ENCODE measurements around the gene ANGPTL4. TPM values are rescaled to one million over a fixed set of nuclear protein-coding genes. Genes with fewer than 3 reads are reported as not detected.

The ANGPTL4 gene, protein sequence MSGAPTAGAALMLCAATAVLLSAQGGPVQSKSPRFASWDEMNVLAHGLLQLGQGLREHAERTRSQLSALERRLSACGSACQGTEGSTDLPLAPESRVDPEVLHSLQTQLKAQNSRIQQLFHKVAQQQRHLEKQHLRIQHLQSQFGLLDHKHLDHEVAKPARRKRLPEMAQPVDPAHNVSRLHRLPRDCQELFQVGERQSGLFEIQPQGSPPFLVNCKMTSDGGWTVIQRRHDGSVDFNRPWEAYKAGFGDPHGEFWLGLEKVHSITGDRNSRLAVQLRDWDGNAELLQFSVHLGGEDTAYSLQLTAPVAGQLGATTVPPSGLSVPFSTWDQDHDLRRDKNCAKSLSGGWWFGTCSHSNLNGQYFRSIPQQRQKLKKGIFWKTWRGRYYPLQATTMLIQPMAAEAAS
- 2.8 and 3.9 TPM in 2 replicates for total RNA-seq (2014; rRNA removed; shearing (Covaris generic))

DNA sequence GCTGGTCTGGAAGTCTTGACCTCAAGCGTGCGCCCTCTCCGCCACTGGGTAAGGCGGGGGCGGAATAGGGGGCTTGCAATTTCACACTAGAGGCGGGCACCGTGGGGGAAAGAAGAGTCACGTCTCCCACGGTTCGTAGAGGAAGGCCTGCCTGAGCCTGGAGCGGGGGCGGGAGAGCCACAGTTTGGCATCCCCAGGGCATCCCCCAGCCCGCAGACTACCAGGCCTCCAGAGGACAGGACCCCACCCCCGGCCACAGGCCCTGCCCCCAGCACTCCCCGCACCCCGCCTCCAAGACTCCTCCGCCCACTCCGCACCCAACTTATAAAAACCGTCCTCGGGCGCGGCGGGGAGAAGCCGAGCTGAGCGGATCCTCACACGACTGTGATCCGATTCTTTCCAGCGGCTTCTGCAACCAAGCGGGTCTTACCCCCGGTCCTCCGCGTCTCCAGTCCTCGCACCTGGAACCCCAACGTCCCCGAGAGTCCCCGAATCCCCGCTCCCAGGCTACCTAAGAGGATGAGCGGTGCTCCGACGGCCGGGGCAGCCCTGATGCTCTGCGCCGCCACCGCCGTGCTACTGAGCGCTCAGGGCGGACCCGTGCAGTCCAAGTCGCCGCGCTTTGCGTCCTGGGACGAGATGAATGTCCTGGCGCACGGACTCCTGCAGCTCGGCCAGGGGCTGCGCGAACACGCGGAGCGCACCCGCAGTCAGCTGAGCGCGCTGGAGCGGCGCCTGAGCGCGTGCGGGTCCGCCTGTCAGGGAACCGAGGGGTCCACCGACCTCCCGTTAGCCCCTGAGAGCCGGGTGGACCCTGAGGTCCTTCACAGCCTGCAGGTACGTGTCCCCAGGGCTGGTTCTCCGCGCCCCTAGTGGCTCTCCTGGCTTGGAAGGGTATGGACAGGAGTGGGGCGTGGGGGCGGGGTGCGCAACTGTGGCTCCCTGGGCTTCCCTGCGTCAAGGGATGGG, at the start of gene ANGPTL4:
Gene ANGPTL4, plus strand, starts transcription at position 353 of the 969 bp plus-strand sequence. Its CDS starts 167 bp downstream, at position 520.

DNA sequence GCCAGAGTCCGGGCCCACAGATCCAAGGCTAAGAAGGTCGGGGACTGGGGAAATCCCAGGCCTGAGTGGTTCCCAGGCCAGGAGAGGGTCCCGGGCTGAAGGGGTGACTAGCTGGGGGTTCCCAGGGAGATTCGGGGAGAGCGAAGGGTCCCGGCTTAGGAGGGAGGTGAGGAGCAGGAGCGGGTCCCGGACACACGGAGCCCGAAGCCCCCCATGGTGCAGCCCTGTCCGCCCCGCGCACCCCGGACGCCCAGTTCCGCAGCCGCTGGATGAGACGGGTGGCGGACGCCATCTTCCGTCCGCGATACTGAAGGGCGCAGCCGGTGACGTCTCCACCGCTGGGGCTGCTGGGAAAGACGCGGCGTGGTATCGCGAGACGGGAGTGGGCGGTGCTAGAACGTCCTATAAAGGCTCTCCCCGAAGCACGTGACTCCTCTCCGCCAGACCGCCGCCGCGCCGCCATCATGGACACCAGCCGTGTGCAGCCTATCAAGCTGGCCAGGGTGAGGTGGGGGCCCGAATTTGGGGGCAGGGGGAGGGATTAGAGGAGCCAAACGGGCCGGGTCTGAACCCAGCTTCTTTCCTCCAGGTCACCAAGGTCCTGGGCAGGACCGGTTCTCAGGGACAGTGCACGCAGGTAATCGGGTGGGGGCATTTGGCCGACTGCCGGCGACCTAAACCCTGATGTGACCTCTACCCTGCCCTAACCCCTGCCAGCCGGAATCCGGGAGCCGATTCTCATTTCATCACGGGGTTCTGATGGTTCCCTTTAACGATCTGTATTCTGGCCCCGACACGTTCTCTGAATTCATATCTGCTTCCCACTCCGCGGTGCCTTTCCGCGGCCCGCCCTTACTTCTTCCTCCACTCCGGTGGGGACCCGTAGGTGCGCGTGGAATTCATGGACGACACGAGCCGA, 42.6 kb upstream of the ANGPTL4 start, which contains the start of the genes NDUFA7 and RPS28:
Gene NDUFA7, minus strand, starts transcription at position 309 of the 919 bp plus-strand sequence. Its CDS starts 17 bp downstream, at position 292.
Gene RPS28, plus strand, starts transcription at position 430 of the 919 bp plus-strand sequence. Its CDS starts 35 bp downstream, at position 465.

DNA sequence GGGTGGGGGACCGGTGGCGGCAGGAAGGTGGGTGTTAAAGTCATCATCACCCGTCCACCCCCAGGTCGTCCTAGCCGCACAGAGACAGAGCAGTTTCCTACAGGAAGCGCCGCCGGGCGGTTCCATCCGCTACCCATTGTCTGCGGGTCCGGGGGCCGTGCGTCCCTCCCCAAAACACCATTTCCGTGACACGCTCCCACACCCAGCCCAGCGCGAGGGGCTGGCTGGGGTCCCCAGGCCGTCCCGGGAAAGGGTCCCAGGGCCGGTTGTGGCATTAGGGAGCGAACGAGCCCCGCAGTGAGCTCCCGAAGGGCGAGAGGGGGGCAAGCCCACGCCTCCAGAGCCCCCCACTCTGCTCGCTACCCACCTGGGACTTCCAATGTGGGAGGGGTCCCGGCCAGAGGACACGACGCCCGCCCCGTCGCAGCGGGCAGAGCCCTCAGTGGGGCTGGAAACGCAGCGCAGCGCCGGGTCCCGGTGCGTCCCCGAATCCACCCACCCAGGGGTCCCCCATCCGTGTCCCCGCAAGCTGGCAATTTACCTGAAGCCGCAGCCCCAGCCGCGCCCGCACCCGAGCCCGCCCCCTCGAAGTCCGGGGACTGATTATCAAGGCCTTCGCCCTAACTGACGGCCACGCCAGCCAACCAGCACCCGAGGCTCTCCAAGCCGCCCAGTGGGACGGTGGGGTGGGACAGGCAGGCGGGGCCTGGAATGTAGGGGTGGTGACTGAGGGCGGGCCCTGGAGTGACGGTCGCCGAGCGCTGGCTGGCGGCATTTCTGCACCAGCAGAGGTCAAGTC, 21.1 kb upstream of the ANGPTL4 start, which contains the start of gene KANK3:
Gene KANK3, minus strand, starts transcription at position 579 of the 799 bp plus-strand sequence. CDS start 5,434 bp downstream, outside the sequence.

DNA sequence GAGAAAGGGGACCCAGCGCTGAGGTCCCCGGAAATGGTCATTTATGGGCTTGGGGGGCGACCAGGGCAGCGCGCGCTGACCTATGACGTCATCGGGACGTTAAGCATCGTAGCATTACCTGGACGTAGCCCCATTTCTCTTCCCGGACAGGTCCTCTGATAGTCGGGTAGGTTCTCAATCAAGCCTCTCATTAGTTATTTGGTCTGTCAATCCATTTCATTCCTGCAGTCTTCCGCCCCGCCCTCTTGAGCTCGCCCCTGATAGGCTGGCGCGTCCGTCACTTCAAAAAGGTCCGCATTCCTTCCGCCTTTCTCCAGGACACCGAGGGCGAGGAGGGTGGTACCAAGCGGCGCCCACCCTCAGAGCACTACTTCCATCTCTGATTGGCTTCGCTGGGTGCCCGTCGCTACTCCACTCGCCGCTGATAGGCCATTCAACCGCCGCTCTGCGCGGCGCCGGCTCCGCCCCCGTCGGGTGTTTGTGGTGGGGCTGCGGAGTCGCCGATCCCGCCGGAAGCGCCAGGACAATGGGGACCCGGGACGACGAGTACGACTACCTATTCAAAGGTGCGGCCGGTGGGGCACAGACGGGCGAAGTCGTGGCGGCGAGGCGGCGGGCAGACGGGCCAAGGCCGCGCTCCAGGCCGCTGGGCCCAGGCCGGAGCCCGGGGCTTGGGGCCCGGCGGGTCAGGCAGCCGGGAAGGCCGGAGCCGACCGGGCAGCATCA, 26.1 kb downstream of the ANGPTL4 start, which contains the start of gene RAB11B:
Gene RAB11B, plus strand, starts transcription at position 470 of the 726 bp plus-strand sequence. Its CDS starts 57 bp downstream, at position 527.

DNA sequence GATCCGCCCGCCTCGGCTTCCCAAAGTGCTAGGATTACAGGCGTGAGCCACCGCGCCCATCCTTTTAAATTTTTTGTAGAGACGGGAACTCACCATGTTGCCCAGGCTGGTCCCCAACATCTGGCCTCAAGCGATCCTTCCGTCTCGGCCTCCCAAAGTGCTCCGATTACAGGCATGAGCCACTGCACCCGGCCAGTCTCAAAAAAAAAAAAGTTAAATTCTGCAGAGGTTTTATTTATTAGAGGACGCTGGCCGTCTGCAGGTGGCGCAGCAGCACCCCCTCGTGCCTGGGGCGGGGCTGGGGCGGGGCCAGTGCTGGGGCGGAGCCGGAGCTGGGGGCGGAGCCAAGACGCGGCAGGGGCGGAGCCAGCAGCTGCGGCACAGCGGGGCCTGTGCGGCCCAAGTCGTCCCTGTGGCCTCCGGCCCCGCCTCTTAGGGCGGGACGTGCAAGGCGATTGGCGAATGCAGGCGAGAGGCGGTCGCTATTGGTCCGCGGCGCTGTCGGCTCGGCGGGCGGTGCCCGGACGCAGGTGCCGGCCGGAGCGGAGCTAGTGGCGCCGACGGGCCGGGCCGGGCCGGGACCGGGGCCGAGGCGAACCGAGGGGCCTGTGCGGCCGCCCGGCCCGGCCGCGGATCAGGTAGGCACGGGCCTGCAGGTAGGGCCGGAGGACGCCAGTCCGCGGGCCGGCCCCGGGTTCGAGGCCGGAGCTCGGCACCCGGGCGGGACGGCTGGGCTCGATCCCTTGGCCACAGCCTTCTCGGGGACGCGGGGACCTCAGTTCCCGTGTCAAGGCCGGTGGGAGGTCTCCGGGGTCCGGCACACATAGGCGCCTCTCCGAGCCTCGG, 49.1 kb downstream of the ANGPTL4 start, which contains the start of gene MARCHF2:
Gene MARCHF2, plus strand, starts transcription at position 523 of the 846 bp plus-strand sequence. CDS start 8,536 bp downstream, outside the sequence.

Small RNA genes within 50 kb of the gene (small RNA-seq; reads per million reads assigned to genes)
- not detected for gene MIR4999

Other genes with a start within 250 kb of the ANGPTL4 start
- gene FBN3, start 214.6 kb upstream of the ANGPTL4 start, total RNA-seq (2014; rRNA removed; shearing (Covaris generic)): not detected in 2 replicates
- 6.1 and 9.8 TPM in 2 replicates for gene CERS4, start 154.8 kb upstream of the ANGPTL4 start, total RNA-seq (2014; rRNA removed; shearing (Covaris generic))
- 67.5 and 83.8 TPM in 2 replicates for gene CD320, start 55.8 kb upstream of the ANGPTL4 start, total RNA-seq (2014; rRNA removed; shearing (Covaris generic))
- gene NDUFA7, start 42.8 kb upstream of the ANGPTL4 start, total RNA-seq (2014; rRNA removed; shearing (Covaris generic)): 52.5 and 60.5 TPM in 2 replicates
- 1,378 and 1,537 TPM in 2 replicates for gene RPS28, start 42.7 kb upstream of the ANGPTL4 start, total RNA-seq (2014; rRNA removed; shearing (Covaris generic))
- gene KANK3, start 20.9 kb upstream of the ANGPTL4 start, total RNA-seq (2014; rRNA removed; shearing (Covaris generic)): 0.27 and 0.34 TPM in 2 replicates
- gene RAB11B, start 26.2 kb downstream of the ANGPTL4 start, total RNA-seq (2014; rRNA removed; shearing (Covaris generic)): 25.3 and 28.4 TPM in 2 replicates
- gene MARCHF2, start 49.1 kb downstream of the ANGPTL4 start, total RNA-seq (2014; rRNA removed; shearing (Covaris generic)): 20.3 and 22.7 TPM in 2 replicates
- 145 and 173 TPM in 2 replicates for gene HNRNPM, start 80.8 kb downstream of the ANGPTL4 start, total RNA-seq (2014; rRNA removed; shearing (Covaris generic))
- not detected in 2 replicates for gene PRAM1, start 138.5 kb downstream of the ANGPTL4 start, total RNA-seq (2014; rRNA removed; shearing (Covaris generic))
- 18.4 and 18.5 TPM in 2 replicates for gene ZNF414, start 150.0 kb downstream of the ANGPTL4 start, total RNA-seq (2014; rRNA removed; shearing (Covaris generic))
- 0.41 and 0.56 TPM in 2 replicates for gene MYO1F, start 213.3 kb downstream of the ANGPTL4 start, total RNA-seq (2014; rRNA removed; shearing (Covaris generic))
- gene ADAMTS10, start 246.6 kb downstream of the ANGPTL4 start, total RNA-seq (2014; rRNA removed; shearing (Covaris generic)): 2.4 and 2.7 TPM in 2 replicates